HG02852 (cell line): Measurements from ENCODE around the gene GPC6.

ENCODE experiments used
- ATAC-seq: cut with Tn5 transposase; IDR thresholded peaks from one replicate; pipeline ENCODE4 v1.9.1; 2021; ENCODE audit warnings: mild to moderate bottlenecking, moderate library complexity; ENCODE audit not compliant: unreplicated experiment

GPC6 gene

GRCh38 chr13:93368296-93368695 is 141.7 kb downstream of the GPC6 start:
- no peak for ATAC-seq

GRCh38 chr13:93368718-93369117 is 142.1 kb downstream of the GPC6 start:
- ATAC-seq, result no peak

- ATAC-seq, result no peak
Observed at GRCh38 chr13:93372856-93373255, 146.2 kb downstream of the GPC6 start.

- no peak for ATAC-seq
Observed at GRCh38 chr13:93375491-93375890, 148.9 kb downstream of the GPC6 start.

GRCh38 chr13:93377196-93377595 is 150.6 kb downstream of the GPC6 start:
- ATAC-seq, result no peak

GRCh38 chr13:93378184-93378583 is 151.6 kb downstream of the GPC6 start:
- no peak for ATAC-seq

- no peak for ATAC-seq
Observed at GRCh38 chr13:93386116-93386515, 159.5 kb downstream of the GPC6 start.

GRCh38 chr13:93388701-93389100 is 162.1 kb downstream of the GPC6 start:
- no peak for ATAC-seq

- no peak for ATAC-seq
Observed at GRCh38 chr13:93397619-93398018, 171.0 kb downstream of the GPC6 start.

GRCh38 chr13:93398167-93399035 is 171.8 kb downstream of the GPC6 start:
- no peak for ATAC-seq

GRCh38 chr13:93399212-93399611 is 172.6 kb downstream of the GPC6 start:
- ATAC-seq, result no peak

- no peak for ATAC-seq
Observed at GRCh38 chr13:93406136-93406535, 179.5 kb downstream of the GPC6 start.

- no peak for ATAC-seq
Observed at GRCh38 chr13:93407551-93407950, 180.9 kb downstream of the GPC6 start.

- no peak for ATAC-seq
Observed at GRCh38 chr13:93409001-93409400, 182.4 kb downstream of the GPC6 start.

- ATAC-seq, result no peak
Observed at GRCh38 chr13:93409816-93410215, 183.2 kb downstream of the GPC6 start.

- ATAC-seq, result no peak
Observed at GRCh38 chr13:93411186-93411680, 184.6 kb downstream of the GPC6 start.

GRCh38 chr13:93412676-93413075 is 186.1 kb downstream of the GPC6 start:
- ATAC-seq, result no peak

- no peak for ATAC-seq
Observed at GRCh38 chr13:93413972-93414717, 187.5 kb downstream of the GPC6 start.

- ATAC-seq, result no peak
Observed at GRCh38 chr13:93416736-93417355, 190.2 kb downstream of the GPC6 start.

GRCh38 chr13:93418398-93418797 is 191.8 kb downstream of the GPC6 start:
- ATAC-seq, result no peak

GRCh38 chr13:93420206-93420605 is 193.6 kb downstream of the GPC6 start:
- ATAC-seq, result no peak
